Neural cell (in vitro differentiated cells): ENCODE data around the gene CYP46A1.

ENCODE experiments used
- CTCF ChIP-seq: fragments of 450-650 bp; IDR thresholded peaks from 2 replicates; pipeline ENCODE4 v1.5.1; 2014; ENCODE audit warnings: antibody characterized with exemption, mild to moderate bottlenecking, moderate library complexity; ENCODE audit not compliant: poor library complexity, severe bottlenecking
- TAF1 ChIP-seq: IDR thresholded peaks from 2 replicates; pipeline ENCODE4 v1.6.1; 2012; ENCODE audit warnings: low read depth

GRCh38 chr14:99718031-99718810 lies 34.1 kb downstream of the CYP46A1 start:
- TF ChIP-seq CTCF: no peak
- TF ChIP-seq TAF1: no peak
